ENCODE measurements around the gene CNTRL.
"Not testable (repeated sequence)": the region's sequence is repeated elsewhere in the genome, so short reads cannot be mapped to it uniquely, and the experiment has no call there.

DNA sequence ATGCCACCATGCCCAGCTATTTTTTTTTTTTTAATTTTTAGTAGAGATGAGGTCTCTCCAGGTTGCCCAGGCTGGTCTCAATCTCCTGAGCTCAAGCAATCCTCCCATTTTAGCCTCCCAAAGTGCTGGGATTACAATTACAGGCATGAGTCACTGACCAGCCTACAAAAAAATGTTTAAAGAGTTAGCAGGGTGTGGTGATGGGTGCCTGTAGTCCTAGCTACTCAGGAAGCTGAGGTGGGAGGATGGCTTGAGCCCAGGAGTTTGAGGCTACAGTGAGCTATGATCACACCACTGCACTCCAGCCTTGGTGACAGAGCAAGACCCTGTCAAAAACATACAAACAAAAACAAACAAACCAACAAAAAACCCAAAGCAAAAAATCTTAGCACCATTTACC, 39.0 kb upstream of the CNTRL start:
- TF ChIP-seq POLR2A, EP300 (IDR thresholded peaks at IDR 0.05): not testable (repeated sequence)
- TF ChIP-seq, protein P1, sequence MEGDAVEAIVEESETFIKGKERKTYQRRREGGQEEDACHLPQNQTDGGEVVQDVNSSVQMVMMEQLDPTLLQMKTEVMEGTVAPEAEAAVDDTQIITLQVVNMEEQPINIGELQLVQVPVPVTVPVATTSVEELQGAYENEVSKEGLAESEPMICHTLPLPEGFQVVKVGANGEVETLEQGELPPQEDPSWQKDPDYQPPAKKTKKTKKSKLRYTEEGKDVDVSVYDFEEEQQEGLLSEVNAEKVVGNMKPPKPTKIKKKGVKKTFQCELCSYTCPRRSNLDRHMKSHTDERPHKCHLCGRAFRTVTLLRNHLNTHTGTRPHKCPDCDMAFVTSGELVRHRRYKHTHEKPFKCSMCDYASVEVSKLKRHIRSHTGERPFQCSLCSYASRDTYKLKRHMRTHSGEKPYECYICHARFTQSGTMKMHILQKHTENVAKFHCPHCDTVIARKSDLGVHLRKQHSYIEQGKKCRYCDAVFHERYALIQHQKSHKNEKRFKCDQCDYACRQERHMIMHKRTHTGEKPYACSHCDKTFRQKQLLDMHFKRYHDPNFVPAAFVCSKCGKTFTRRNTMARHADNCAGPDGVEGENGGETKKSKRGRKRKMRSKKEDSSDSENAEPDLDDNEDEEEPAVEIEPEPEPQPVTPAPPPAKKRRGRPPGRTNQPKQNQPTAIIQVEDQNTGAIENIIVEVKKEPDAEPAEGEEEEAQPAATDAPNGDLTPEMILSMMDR (IDR thresholded peaks at IDR 0.05), result not testable (repeated sequence)

Data from tibial nerve (tissue), 4 donors.